Erythroblast (primary cell): ENCODE results near the gene RTCA.

Experiments
- GATA1 ChIP-seq: IDR thresholded peaks from 2 replicates; pipeline ENCODE4 v1.6.1; 2011; ENCODE audit warnings: low read depth, mild to moderate bottlenecking, control low read depth, low read length, moderate library complexity
- POLR2A ChIP-seq: IDR thresholded peaks from 2 replicates; pipeline ENCODE4 v1.6.1; 2011; ENCODE audit warnings: mild to moderate bottlenecking, low read length

DNA sequence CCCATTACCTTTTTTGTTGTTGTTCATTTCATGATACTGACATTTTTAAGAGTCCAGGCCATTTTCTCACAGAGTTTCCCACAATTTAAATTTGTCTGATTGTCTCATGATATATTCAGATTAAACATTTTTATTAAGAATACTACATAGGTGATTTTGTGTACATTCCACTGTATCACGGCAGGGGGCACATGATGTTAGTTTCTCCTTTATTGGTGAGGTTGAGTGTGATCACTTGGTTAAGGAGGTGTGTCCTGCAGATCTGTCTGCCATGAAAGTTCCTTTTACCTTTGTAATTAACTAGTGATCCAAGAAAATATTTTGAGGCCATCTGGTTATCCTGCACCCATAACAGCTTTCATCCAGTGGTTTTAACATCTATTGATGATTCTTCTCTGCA, 11.8 kb downstream of the RTCA start:
- TF ChIP-seq POLR2A, result no peak
- TF ChIP-seq GATA1, result no peak
